Hepatocyte (in vitro differentiated cells): Measurements from ENCODE around the gene ZNF628. TPM values are rescaled to one million over a fixed set of nuclear protein-coding genes. Genes with fewer than 3 reads are reported as not detected.

ENCODE experiments used
- DNase-seq: peaks from one replicate; pipeline ENCODE4 v3.0.0-alpha.2; 2016; ENCODE audit warnings: low spot score
- H2AFZ ChIP-seq: fragments of 200-600 bp; sonication (generic); 2 replicates; pipeline ENCODE4 v1.6.0; 2016; ENCODE audit warnings: antibody characterized with exemption, mild to moderate bottlenecking
- H3K27ac ChIP-seq: fragments of 200-600 bp; sonication (generic); 2 replicates; pipeline ENCODE4 v1.5.1; 2016; ENCODE audit warnings: mild to moderate bottlenecking
- H3K27me3 ChIP-seq: fragments of 200-600 bp; sonication (generic); 2 replicates; pipeline ENCODE4 v1.6.1; 2016
- H3K36me3 ChIP-seq: fragments of 200-600 bp; sonication (generic); replicated peaks from 2 replicates; pipeline ENCODE4 v1.5.1; 2016; ENCODE audit warnings: low read depth; ENCODE audit not compliant: insufficient read depth
- H3K4me1 ChIP-seq: fragments of 200-600 bp; sonication (generic); 2 replicates; pipeline ENCODE4 v1.5.1; 2016; ENCODE audit warnings: mild to moderate bottlenecking, moderate library complexity; ENCODE audit not compliant: insufficient read depth
- H3K4me2 ChIP-seq: fragments of 200-600 bp; sonication (generic); 2 replicates; pipeline ENCODE4 v1.6.0; 2016
- H3K4me3 ChIP-seq: fragments of 200-600 bp; sonication (generic); 2 replicates; pipeline ENCODE4 v1.5.1; 2016; ENCODE audit warnings: mild to moderate bottlenecking
- H3K79me2 ChIP-seq: fragments of 200-600 bp; sonication (generic); 2 replicates; pipeline ENCODE4 v1.6.0; 2017; ENCODE audit warnings: mild to moderate bottlenecking
- H3K9me2 ChIP-seq: fragments of 200-600 bp; sonication (generic); replicated peaks from 2 replicates; pipeline ENCODE4 v1.6.0; 2017; ENCODE audit warnings: mild to moderate bottlenecking; ENCODE audit not compliant: insufficient read depth
- H3K9me3 ChIP-seq: fragments of 200-600 bp; sonication (generic); 2 replicates; pipeline ENCODE4 v1.5.1; 2016; ENCODE audit warnings: low read depth, mild to moderate bottlenecking
- H4K20me1 ChIP-seq: fragments of 200-600 bp; sonication (generic); 2 replicates; pipeline ENCODE4 v1.6.0; 2016; ENCODE audit warnings: mild to moderate bottlenecking; ENCODE audit not compliant: insufficient read depth, poor library complexity, severe bottlenecking
- CTCF ChIP-seq: fragments of 200-600 bp; sonication (generic); IDR thresholded peaks from 2 replicates; pipeline ENCODE4 v1.5.1; 2016; ENCODE audit warnings: antibody characterized with exemption, mild to moderate bottlenecking; ENCODE audit not compliant: poor library complexity
- EZH2 ChIP-seq: fragments of 200-600 bp; sonication (generic); IDR thresholded peaks from 2 replicates; pipeline ENCODE4 v1.6.1; 2016; ENCODE audit warnings: antibody characterized with exemption, mild to moderate bottlenecking, borderline replicate concordance
- EZH2phosphoT487 ChIP-seq: fragments of 200-600 bp; sonication (generic); IDR thresholded peaks from one replicate; pipeline ENCODE4 v1.6.1; 2018; ENCODE audit warnings: antibody characterized with exemption, mild to moderate bottlenecking, low read depth, moderate library complexity; ENCODE audit not compliant: unreplicated experiment, severe bottlenecking
- WGBS: methylation state at CpG from one replicate; pipeline ENCODE4 v1.1.6; 2016; ENCODE audit warnings: low lambda C conversion rate; ENCODE audit errors: missing lambda C conversion rate; 5-methylcytosine and 5-hydroxymethylcytosine counted together
- polyA plus RNA-seq: library from polyadenylated mRNA; unstranded; fragments of >200 nt; fragmentation: Nextera tagmentation; extraction: Ambion mirVana; gene quantifications from 2 replicates; pipeline ENCODE4 v1.2.1, GENCODE V29; 2016
- total RNA-seq: library from RNA; depleted of rRNA; stranded (reverse); fragments of >200 nt; gene quantifications from 2 replicates; pipeline ENCODE4 v1.2.3, GENCODE V29; 2014

The ZNF628 gene
- total and polyA plus RNA-seq, 2 experiments from 2014 or later = 1.2 to 4.7 TPM

- peak overlapping the region; percentile 88 for H3K4me2 ChIP-seq
- DNase-seq = no peak
- H3K9me3 ChIP-seq = no peaks in the 10 kb centered on the region
- H2AFZ ChIP-seq = no peak overlapping the region
- H3K9me2 ChIP-seq = no peaks in the 10 kb centered on the region
- H3K4me1 ChIP-seq = peaks cover 4% of the 10 kb centered on the region
- TF ChIP-seq EZH2phosphoT487 (no peak), CTCF (no peak), EZH2 (no peak)
- peak overlapping the region; percentile 86 for H3K27ac ChIP-seq
- H4K20me1 ChIP-seq = peaks cover 7% of the 10 kb centered on the region
- H3K36me3 ChIP-seq = no peaks in the 10 kb centered on the region
- H3K79me2 ChIP-seq = peaks cover 11% of the 10 kb centered on the region
- WGBS = 76% methylated on average over 8 of the region's 8 CpGs
- no peaks in the 10 kb centered on the region for H3K27me3 ChIP-seq
- H3K4me3 ChIP-seq = no peak overlapping the region
Measured at GRCh38 chr19:55459551-55459949, 16.9 kb upstream of the ZNF628 start.

- Histone ChIP-seq H3K27me3 (no peaks in the 10 kb centered on the region), H3K27ac (peak overlapping the region; percentile 86)
- WGBS = 29% methylated on average over 16 of the region's 16 CpGs
Measured at GRCh38 chr19:55459950-55460657, 16.3 kb upstream of the ZNF628 start.

GRCh38 chr19:55460670-55461258 is 15.7 kb upstream of the ZNF628 start:
- Histone ChIP-seq H3K4me2 (peak overlapping the region; percentile 88), H3K79me2 (peaks cover 11% of the 10 kb centered on the region), H4K20me1 (peaks cover 7% of the 10 kb centered on the region), H3K27ac (peak overlapping the region; percentile 86), H2AFZ (no peak overlapping the region), H3K27me3 (no peaks in the 10 kb centered on the region), H3K9me3 (no peaks in the 10 kb centered on the region), H3K4me3 (peak overlapping the region; percentile 17), H3K4me1 (peaks cover 4% of the 10 kb centered on the region), H3K36me3 (no peaks in the 10 kb centered on the region), H3K9me2 (no peaks in the 10 kb centered on the region)
- DNase-seq = peak; percentile 91
- 11% methylated on average over 15 of the region's 24 CpGs for WGBS
- TF ChIP-seq EZH2 = no peak

More at GRCh38 chr19:55459950-55460657, 16.3 kb upstream of the ZNF628 start:
- peaks cover 11% of the 10 kb centered on the region for H3K79me2 ChIP-seq
- peak overlapping the region; percentile 88 for H3K4me2 ChIP-seq
- no peak for DNase-seq
- no peaks in the 10 kb centered on the region for H3K9me2 ChIP-seq
- H3K4me3 ChIP-seq = peak overlapping the region; percentile 17
- no peak overlapping the region for H2AFZ ChIP-seq
- H3K36me3 ChIP-seq = no peaks in the 10 kb centered on the region
- peaks cover 7% of the 10 kb centered on the region for H4K20me1 ChIP-seq
- H3K9me3 ChIP-seq = no peaks in the 10 kb centered on the region
- H3K4me1 ChIP-seq = peaks cover 4% of the 10 kb centered on the region
- no peak for TF ChIP-seq CTCF
- TF ChIP-seq EZH2phosphoT487 = no peak
- TF ChIP-seq EZH2 = no peak

- Histone ChIP-seq H4K20me1 (peaks cover 7% of the 10 kb centered on the region), H3K4me3 (peak within 1 kb of the TSS; percentile 45), H2AFZ (peak within 1 kb of the TSS; percentile 85), H3K27me3 (no peaks in the 10 kb centered on the region), H3K9me3 (no peaks in the 10 kb centered on the region), H3K4me2 (peak within 1 kb of the TSS; percentile 88), H3K27ac (peak within 1 kb of the TSS; percentile 86), H3K36me3 (no peaks in the 10 kb centered on the region), H3K9me2 (no peaks in the 10 kb centered on the region), H3K4me1 (peaks cover 4% of the 10 kb centered on the region), H3K79me2 (peaks cover 11% of the 10 kb centered on the region)
- no peak for TF ChIP-seq EZH2phosphoT487
- no peak for TF ChIP-seq EZH2
- TF ChIP-seq CTCF = no peak
- peak; percentile 100 for DNase-seq
- WGBS = under 1% methylated on average over 48 of the region's 54 CpGs
Measured at GRCh38 chr19:55461259-55461973, 15.0 kb upstream of the ZNF628 start, which contains the start of gene ISOC2. TSS of gene ISOC2 (minus strand) at chr19:55461642. CDS start at chr19:55456486, 5,156 bp downstream.
